ENCODE results near the gene LGR6.

DNA sequence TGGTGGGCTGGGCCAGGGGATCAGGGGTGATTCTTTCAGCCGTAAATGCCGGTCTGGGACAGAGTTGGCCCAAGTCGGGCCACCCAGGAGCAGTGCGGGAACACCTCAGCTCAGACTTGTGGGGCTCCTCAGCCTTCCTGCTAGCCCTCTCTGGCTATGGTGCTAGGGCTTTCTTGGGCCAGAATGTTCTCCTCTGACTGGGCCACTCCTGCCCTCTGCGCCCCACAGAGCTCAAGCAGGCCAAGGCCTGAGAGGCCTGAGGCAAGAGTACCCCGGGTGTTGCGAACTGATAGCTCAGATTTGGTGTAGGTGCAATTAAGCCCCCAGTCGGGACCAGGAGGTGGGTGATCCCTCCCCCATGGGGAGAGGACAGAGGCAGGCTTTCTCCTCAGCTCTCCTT is 51.8 kb downstream of the LGR6 start:
- no peak for TF ChIP-seq GATA2 (IDR thresholded peaks at IDR 0.05; ENCODE audit: low read depth, low read length)
- no peak for TF ChIP-seq GATA3 (IDR thresholded peaks at IDR 0.05; ENCODE audit: low read depth, low read length)

Measured in SH-SY5Y (cell line).